K562 (cell line): Measurements from ENCODE around the gene BLZF1. TPM values are rescaled to one million over a fixed set of nuclear protein-coding genes. Genes with fewer than 3 reads are reported as not detected.

Experiments used
- BRF1 ChIP-seq: IDR thresholded peaks from 3 replicates; pipeline ENCODE4 v1.6.1; 2011; ENCODE audit warnings: borderline replicate concordance, mild to moderate bottlenecking; ENCODE audit not compliant: insufficient read length; ENCODE audit errors: extremely low read depth
- CREB1 ChIP-seq, 2 experiments: sonication (generic) in 1 of 2; formaldehyde crosslinking in 1 of 2; IDR thresholded peaks; 2 replicates each; pipeline versions ENCODE4 v1.6.1 to v1.8.0; 2012 to 2022; ENCODE audit warnings: inconsistent platforms in 1 of 2, mild to moderate bottlenecking in 1 of 2, missing genetic modification reagents in 1 of 2, moderate library complexity in 1 of 2
- CTCFL ChIP-seq: IDR thresholded peaks from 2 replicates; pipeline ENCODE4 v1.6.1; 2011; ENCODE audit warnings: borderline replicate concordance, low read depth, mild to moderate bottlenecking, moderate library complexity, low read length; ENCODE audit not compliant: insufficient read depth, poor library complexity, severe bottlenecking
- DPF2 ChIP-seq: fragments of 450-650 bp; IDR thresholded peaks from 2 replicates; pipeline ENCODE4 v1.6.1; 2016
- GATAD2A ChIP-seq: fragments of 450-650 bp; IDR thresholded peaks from 2 replicates; pipeline ENCODE4 v1.6.1; 2017
- HINFP ChIP-seq: fragments of 450-650 bp; conservative IDR thresholded peaks from 2 replicates; pipeline ENCODE4 v1.6.1; 2016; ENCODE audit warnings: missing genetic modification characterization, low read depth, mild to moderate bottlenecking, control low read depth, missing compliant biosample characterization
- HMG20B ChIP-seq: fragments of 250-450 bp; sonication (Bioruptor Pico); IDR thresholded peaks from 2 replicates; pipeline ENCODE4 v1.5.0; 2021; ENCODE audit warnings: mild to moderate bottlenecking
- HNRNPK ChIP-seq: fragments of 200-400 bp; formaldehyde crosslinking; IDR thresholded peaks from one replicate; pipeline ENCODE4 v1.6.1; 2018; ENCODE audit warnings: mild to moderate bottlenecking, low read depth, low read length; ENCODE audit not compliant: poor library complexity, severe bottlenecking
- HOXB6 ChIP-seq: fragments of 250-450 bp; sonication (Bioruptor Pico); IDR thresholded peaks from 2 replicates; pipeline ENCODE4 v1.5.1; 2022; ENCODE audit warnings: mild to moderate bottlenecking, borderline replicate concordance
- IFI16 ChIP-seq: fragments of 250-450 bp; sonication (Bioruptor Pico); IDR thresholded peaks from 2 replicates; pipeline ENCODE4 v2.1.2; 2022; ENCODE audit warnings: mild to moderate bottlenecking, inconsistent platforms
- MTA3 ChIP-seq: fragments of 450-650 bp; formaldehyde crosslinking; IDR thresholded peaks from 2 replicates; pipeline ENCODE4 v1.6.1; 2017; ENCODE audit warnings: mild to moderate bottlenecking, borderline replicate concordance
- RNF2 ChIP-seq: sonication (generic); IDR thresholded peaks from 2 replicates; pipeline ENCODE4 v1.6.1; 2016
- SMAD3 ChIP-seq: fragments of 450-650 bp; formaldehyde crosslinking; conservative IDR thresholded peaks from 2 replicates; pipeline ENCODE4 v1.4.0; 2020; ENCODE audit warnings: mild to moderate bottlenecking
- YY1 ChIP-seq, 3 experiments: IDR thresholded peaks; 2 replicates each; pipeline ENCODE4 v1.6.1; 2011; ENCODE audit warnings: low read length in 2 of 3, mild to moderate bottlenecking in 2 of 3, moderate library complexity in 2 of 3, borderline replicate concordance in 1 of 3, control low read depth in 1 of 3, low read depth in 1 of 3; ENCODE audit not compliant: insufficient read depth in 3 of 3, insufficient replicate concordance in 2 of 3, control insufficient read depth in 1 of 3, insufficient read length in 1 of 3; ENCODE audit errors: extremely low read depth in 1 of 3
- ZBTB49 ChIP-seq: sonication (generic); formaldehyde crosslinking; IDR thresholded peaks from 2 replicates; pipeline ENCODE4 v1.8.0; 2022; ENCODE audit warnings: missing genetic modification reagents, mild to moderate bottlenecking, borderline replicate concordance
- ZNF165 ChIP-seq: fragments of 250-450 bp; sonication (Bioruptor Pico); IDR thresholded peaks from 2 replicates; pipeline ENCODE4 v1.4.0; 2020; ENCODE audit warnings: borderline replicate concordance
- ZNF175 ChIP-seq: fragments of 200-800 bp; sonication (Bioruptor generic); IDR thresholded peaks from 2 replicates; pipeline ENCODE4 v1.6.1; 2016; ENCODE audit warnings: low read depth, mild to moderate bottlenecking, missing genetic modification characterization, missing compliant biosample characterization
- ZNF184 ChIP-seq: sonication (generic); formaldehyde crosslinking; IDR thresholded peaks from 2 replicates; pipeline ENCODE4 v1.5.0; 2020; ENCODE audit warnings: missing genetic modification reagents
- ZNF239 ChIP-seq: fragments of 250-450 bp; sonication (Bioruptor Pico); IDR thresholded peaks from 2 replicates; pipeline ENCODE4 v1.4.0; 2020; ENCODE audit warnings: mild to moderate bottlenecking
- ZNF280A ChIP-seq: fragments of 450-650 bp; IDR thresholded peaks from 2 replicates; pipeline ENCODE4 v1.6.1; 2018; ENCODE audit warnings: mild to moderate bottlenecking, low read depth; ENCODE audit not compliant: partially characterized antibody
- ZNF561 ChIP-seq: fragments of 450-650 bp; formaldehyde crosslinking; conservative IDR thresholded peaks from 2 replicates; pipeline ENCODE4 v1.4.0; 2020; ENCODE audit warnings: mild to moderate bottlenecking, moderate library complexity
- ZSCAN29 ChIP-seq: fragments of 450-650 bp; IDR thresholded peaks from 2 replicates; pipeline ENCODE4 v1.6.1; 2017
- polyA plus RNA-seq, 8 experiments: library from polyadenylated mRNA; depleted of rRNA in 4 of 8; stranded (reverse) in 5 of 8; unstranded in 3 of 8; fragments of >200 nt; fragmentation: Nextera tagmentation in 2 of 8; fragmentation: Illumina TruSeq in 1 of 8; extraction: Ambion mirVana in 2 of 8; extraction: Trizol in 1 of 8; gene quantifications; 2 replicates each; pipeline versions ENCODE4 v1.2.1 to v1.2.3, GENCODE V29; 2011 to 2014; ENCODE audit warnings: inconsistent platforms in 1 of 8, missing spikeins in 1 of 8
- total RNA-seq, 7 experiments: library from RNA; depleted of rRNA in 6 of 7; stranded (reverse); fragments of >200 nt in 6 of 7; fragmentation: Illumina TruSeq in 2 of 7; extraction: Trizol in 2 of 7; gene quantifications; 2 replicates each; pipeline versions ENCODE4 v1.2.1 to v1.2.3, GENCODE V29; 2011 to 2021; ENCODE audit warnings: low replicate concordance in 1 of 7

The BLZF1 gene
- total and polyA plus RNA-seq, 9 of the 15 experiments (the other 6 are each of a cell fraction or from before 2014, with no cell fraction given): 20.5 to 32.8 (median 25.3) TPM

GRCh38 chr1:169327875-169328274 is 40.1 kb upstream of the BLZF1 start (continued):
- no peak for TF ChIP-seq CTCFL
- no peak for TF ChIP-seq ZNF175 (CRISPR knock-in tag)
- TF ChIP-seq GATAD2A: no peak
- 0 out of 2 replicates have a peak, but pooled peaks have one; percentile 31 for TF ChIP-seq RNF2
- no peak for TF ChIP-seq ZBTB49 (CRISPR knock-in tag)
- no peak for TF ChIP-seq HOXB6
- no peak for TF ChIP-seq HMG20B (CRISPR knock-in tag)
- peak; percentile 76 for TF ChIP-seq DPF2
- no peak for TF ChIP-seq ZNF561
- TF ChIP-seq BRF1: no peak
- 0 out of 2 replicates have a peak, but pooled peaks have one; percentile 29 for TF ChIP-seq MTA3
- TF ChIP-seq ZSCAN29: no peak
- no peak for TF ChIP-seq ZNF165 (CRISPR knock-in tag)
- no peak for TF ChIP-seq CREB1 (IDR thresholded peaks at IDR 0.05)
- TF ChIP-seq CREB1 (CRISPR knock-in tag; IDR thresholded peaks at IDR 0.05): no peak
- TF ChIP-seq YY1 (IDR thresholded peaks at IDR 0.05; ENCODE audit: borderline replicate concordance in 1 of 3, control insufficient read depth in 1 of 3, extremely low read depth in 1 of 3, insufficient read depth in 3 of 3, insufficient read length in 1 of 3, insufficient replicate concordance in 2 of 3, low read depth in 1 of 3, low read length in 2 of 3): peak in 1 of 3 experiments; percentile 16
- TF ChIP-seq HINFP: no peak
- no peak for TF ChIP-seq ZNF239 (CRISPR knock-in tag)
- TF ChIP-seq HNRNPK: no peak
- no peak for TF ChIP-seq ZNF184
- no peak for TF ChIP-seq SMAD3
- no peak for TF ChIP-seq ZNF280A
- no peak for TF ChIP-seq IFI16 (CRISPR knock-in tag)
